GM12865 (cell line): ENCODE results near the gene METAP1D.

Source experiments
- DNase-seq: peaks from one replicate; pipeline ENCODE4 v3.0.0; 2010; ENCODE audit warnings: low read depth
- H3K4me3 ChIP-seq: 2 replicates; pipeline ENCODE4 v1.5.1; 2011; ENCODE audit warnings: mild to moderate bottlenecking, low read depth, low read length, control low read depth
- TF ChIP-seq, protein P1 (sequence below): IDR thresholded peaks from 2 replicates; pipeline ENCODE4 v1.5.1; 2011; ENCODE audit warnings: low read length, control low read depth, low read depth, inconsistent platforms; ENCODE audit not compliant: insufficient read depth; ENCODE audit errors: missing control alignments

The METAP1D gene

DNA sequence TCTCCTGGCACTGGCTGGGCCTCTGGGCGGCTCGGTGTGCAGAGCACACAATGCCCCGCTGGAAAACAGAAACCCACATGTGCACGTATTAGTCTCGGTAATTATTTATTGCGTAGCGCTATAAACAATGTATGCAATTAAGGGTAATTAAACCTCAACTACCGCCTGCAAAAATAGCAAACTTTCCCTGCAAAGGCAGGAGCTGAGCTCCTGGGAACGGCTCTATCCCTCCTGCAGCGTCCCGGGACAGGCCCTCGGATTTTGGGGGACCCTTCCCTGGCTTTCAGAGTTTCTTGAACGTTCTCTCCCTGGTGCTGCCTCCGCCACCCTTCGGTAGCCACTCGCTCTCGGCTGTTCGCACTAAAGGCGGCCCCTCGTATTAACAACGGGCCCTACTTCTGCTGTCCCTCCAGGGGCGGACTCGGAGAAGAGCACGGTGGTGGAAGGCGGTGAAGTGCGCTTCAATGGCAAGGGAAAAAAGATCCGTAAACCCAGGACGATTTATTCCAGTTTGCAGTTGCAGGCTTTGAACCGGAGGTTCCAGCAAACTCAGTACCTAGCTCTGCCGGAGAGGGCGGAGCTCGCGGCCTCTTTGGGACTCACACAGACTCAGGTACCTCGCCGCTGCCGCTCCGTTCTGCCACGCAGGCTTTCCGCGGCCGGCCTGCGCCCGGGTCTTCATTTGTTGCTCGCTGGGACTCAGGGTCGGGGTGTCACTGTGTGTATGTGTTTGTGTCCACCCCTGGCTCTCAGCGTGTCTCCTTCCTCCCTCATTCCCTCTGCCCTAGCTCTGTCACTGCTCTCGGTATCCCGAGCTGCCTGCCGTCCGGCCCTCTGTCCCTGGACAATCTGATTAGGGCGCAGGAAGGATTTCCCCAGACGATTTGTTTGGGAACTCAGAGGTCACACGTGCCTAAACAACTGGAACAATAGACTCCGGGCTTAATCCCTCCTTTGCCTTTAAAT, 86.8 kb downstream of the METAP1D start:
- peak; percentile 40 for DNase-seq
- H3K4me3 ChIP-seq = no peak overlapping the region; the same call in 1 of the 2 replicates

DNA sequence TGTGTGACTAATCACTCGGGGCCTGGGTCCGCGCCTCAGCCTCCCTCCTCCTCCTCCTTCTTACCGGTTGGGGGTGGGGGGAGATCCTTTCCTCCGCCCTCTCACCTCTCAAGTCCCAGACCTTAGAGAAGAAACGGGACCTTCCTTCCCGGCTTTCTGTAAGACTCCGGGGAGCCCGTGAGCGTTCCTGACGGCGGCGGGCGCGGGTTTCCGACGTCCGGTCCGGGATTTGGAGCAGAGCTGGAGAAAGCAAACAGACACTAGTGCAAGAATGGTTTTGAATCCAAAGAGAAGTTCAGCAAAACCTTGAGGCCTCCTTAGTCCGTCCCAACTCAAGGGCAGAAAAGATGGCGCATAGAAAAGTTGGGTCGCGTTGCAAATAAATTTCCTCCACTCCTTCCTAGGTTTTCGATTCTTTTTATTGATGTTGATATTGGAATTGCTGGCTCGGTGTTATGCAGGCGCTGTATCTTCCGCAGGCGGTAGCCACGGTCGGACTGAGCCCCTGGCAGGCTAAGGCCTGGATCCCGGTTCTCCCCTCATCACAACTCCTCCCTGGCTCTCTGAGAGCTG, 87.5 kb downstream of the METAP1D start:
- TF ChIP-seq, protein P1, sequence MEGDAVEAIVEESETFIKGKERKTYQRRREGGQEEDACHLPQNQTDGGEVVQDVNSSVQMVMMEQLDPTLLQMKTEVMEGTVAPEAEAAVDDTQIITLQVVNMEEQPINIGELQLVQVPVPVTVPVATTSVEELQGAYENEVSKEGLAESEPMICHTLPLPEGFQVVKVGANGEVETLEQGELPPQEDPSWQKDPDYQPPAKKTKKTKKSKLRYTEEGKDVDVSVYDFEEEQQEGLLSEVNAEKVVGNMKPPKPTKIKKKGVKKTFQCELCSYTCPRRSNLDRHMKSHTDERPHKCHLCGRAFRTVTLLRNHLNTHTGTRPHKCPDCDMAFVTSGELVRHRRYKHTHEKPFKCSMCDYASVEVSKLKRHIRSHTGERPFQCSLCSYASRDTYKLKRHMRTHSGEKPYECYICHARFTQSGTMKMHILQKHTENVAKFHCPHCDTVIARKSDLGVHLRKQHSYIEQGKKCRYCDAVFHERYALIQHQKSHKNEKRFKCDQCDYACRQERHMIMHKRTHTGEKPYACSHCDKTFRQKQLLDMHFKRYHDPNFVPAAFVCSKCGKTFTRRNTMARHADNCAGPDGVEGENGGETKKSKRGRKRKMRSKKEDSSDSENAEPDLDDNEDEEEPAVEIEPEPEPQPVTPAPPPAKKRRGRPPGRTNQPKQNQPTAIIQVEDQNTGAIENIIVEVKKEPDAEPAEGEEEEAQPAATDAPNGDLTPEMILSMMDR = no peak
- DNase-seq = no peak
- no peak overlapping the region for H3K4me3 ChIP-seq

More for the DNA sequence above, 86.8 kb downstream of the METAP1D start:
- TF ChIP-seq, protein P1 = peak; percentile 3

DNA sequence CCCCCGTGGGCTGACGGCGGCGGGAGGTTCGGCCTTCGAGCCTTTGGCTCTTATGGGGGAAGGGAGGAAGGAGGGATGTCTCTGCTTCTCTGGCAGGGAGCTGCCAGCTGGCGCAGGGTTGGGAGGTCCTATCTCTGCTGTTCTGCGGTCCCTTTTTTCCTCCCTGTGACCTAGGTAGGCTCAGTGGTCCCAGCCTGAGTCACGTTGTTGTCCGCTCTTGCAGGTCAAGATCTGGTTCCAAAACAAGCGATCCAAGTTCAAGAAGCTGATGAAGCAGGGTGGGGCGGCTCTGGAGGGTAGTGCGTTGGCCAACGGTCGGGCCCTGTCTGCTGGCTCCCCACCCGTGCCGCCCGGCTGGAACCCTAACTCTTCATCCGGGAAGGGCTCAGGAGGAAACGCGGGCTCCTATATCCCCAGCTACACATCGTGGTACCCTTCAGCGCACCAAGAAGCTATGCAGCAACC, 88.1 kb downstream of the METAP1D start:
- H3K4me3 ChIP-seq = no peak overlapping the region
- DNase-seq = no peak
- TF ChIP-seq, protein P1 = no peak

- TF ChIP-seq, protein P1 = no peak
- DNase-seq = no peak
- no peak overlapping the region for H3K4me3 ChIP-seq
Observed at GRCh38 chr2:172088245-172089004, 88.7 kb downstream of the METAP1D start.

- DNase-seq = no peak
- H3K4me3 ChIP-seq = no peak overlapping the region
- TF ChIP-seq, protein P1 = no peak
Observed at GRCh38 chr2:172089005-172089504, 89.3 kb downstream of the METAP1D start.

- DNase-seq = no peak
- H3K4me3 ChIP-seq = no peak overlapping the region
Observed at GRCh38 chr2:172089633-172090032, 89.9 kb downstream of the METAP1D start.

More at GRCh38 chr2:172089633-172090032, 89.9 kb downstream of the METAP1D start:
- TF ChIP-seq, protein P1 = no peak
